Lower lobe of right lung (tissue), 2 donors: ENCODE measurements around the gene NAA20. TPM values are rescaled to one million over a fixed set of nuclear protein-coding genes. Genes with fewer than 3 reads are reported as not detected.

Experiments used
- ATAC-seq, 2 donors: fragments of 200-7000 bp; cut with Tn5 transposase; one replicate each; pipeline ENCODE4 v1.9.1; 2020 to 2022; ENCODE audit warnings: mild to moderate bottlenecking in 2 of 2, moderate library complexity in 2 of 2
- DNase-seq: peaks from one replicate; pipeline ENCODE4 v3.0.0-alpha.2; 2020
- H3K27ac ChIP-seq: fragments of 200-600 bp; one replicate; pipeline ENCODE4 v1.8.0; 2022
- H3K27me3 ChIP-seq: fragments of 200-600 bp; one replicate; pipeline ENCODE4 v1.8.0; 2022; ENCODE audit warnings: low read depth
- H3K36me3 ChIP-seq: fragments of 200-600 bp; one replicate; pipeline ENCODE4 v1.8.0; 2022; ENCODE audit warnings: mild to moderate bottlenecking
- H3K4me1 ChIP-seq: fragments of 200-600 bp; one replicate; pipeline ENCODE4 v1.8.0; 2022
- H3K4me3 ChIP-seq: fragments of 200-600 bp; one replicate; pipeline ENCODE4 v1.8.0; 2022; ENCODE audit warnings: mild to moderate bottlenecking
- H3K9me3 ChIP-seq: fragments of 200-600 bp; one replicate; pipeline ENCODE4 v1.8.0; 2022
- intact Hi-C: fragments of 100-400 bp; cut with DNase I; formaldehyde crosslinking; loops from one replicate; pipeline ENCODE4 v1.11.0; 2022
- long read RNA-seq: library from polyadenylated mRNA; unstranded; transcript quantifications from one replicate; pipeline ENCODE4 v2.0.0, GENCODE V29; 2021
- total RNA-seq: library from RNA; stranded (reverse); fragmentation: NEBNext Ultra II Directional; extraction: Animal tissue kit (Norgen Biotek cat#: 25700); gene quantifications from one replicate; pipeline ENCODE4 v1.2.1, GENCODE V29; 2021
- TF ChIP-seq, protein P1 (sequence below): fragments of 200-600 bp; IDR thresholded peaks from one replicate; pipeline ENCODE4 v1.8.0; 2022; ENCODE audit warnings: antibody characterized with exemption, mild to moderate bottlenecking
- donor health status: DM: no; HTN: yes; CAD: no; lungs with severe emphysema.

The NAA20 gene, protein sequence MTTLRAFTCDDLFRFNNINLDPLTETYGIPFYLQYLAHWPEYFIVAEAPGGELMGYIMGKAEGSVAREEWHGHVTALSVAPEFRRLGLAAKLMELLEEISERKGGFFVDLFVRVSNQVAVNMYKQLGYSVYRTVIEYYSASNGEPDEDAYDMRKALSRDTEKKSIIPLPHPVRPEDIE
- total RNA-seq: 69.8 TPM
- long read RNA-seq, transcript NAA20-202 (6 exons, 1,260 nt): major isoform, 121 of 146 reads
- long read RNA-seq, partial matches to known transcripts: 6 of 146 reads
- long read RNA-seq, other reads (novel, unspliced or antisense): 19 of 146 reads

GRCh38 chr20:20017001-20017843, at the start of gene NAA20:
Gene NAA20, plus strand, starts transcription at chr20:20017362. Its CDS starts 35 bp downstream, at chr20:20017397.
- peak; percentile 97 for DNase-seq
- Histone ChIP-seq H3K27ac (peak within 1 kb of the TSS; percentile 87), H3K4me1 (peaks cover 39% of the 10 kb centered on the region)

GRCh38 chr20:19967445-19967844, 49.7 kb upstream of the NAA20 start:
- H3K4me1 ChIP-seq: peaks cover 46% of the 10 kb centered on the region
- no peaks in the 10 kb centered on the region for H3K9me3 ChIP-seq
- no peak for ATAC-seq
- H3K4me3 ChIP-seq: no peak overlapping the region
- no peaks in the 10 kb centered on the region for H3K27me3 ChIP-seq
- intact Hi-C loops: no loop called here
- DNase-seq: no peak
- no peak overlapping the region for H3K27ac ChIP-seq
- TF ChIP-seq, protein P1, sequence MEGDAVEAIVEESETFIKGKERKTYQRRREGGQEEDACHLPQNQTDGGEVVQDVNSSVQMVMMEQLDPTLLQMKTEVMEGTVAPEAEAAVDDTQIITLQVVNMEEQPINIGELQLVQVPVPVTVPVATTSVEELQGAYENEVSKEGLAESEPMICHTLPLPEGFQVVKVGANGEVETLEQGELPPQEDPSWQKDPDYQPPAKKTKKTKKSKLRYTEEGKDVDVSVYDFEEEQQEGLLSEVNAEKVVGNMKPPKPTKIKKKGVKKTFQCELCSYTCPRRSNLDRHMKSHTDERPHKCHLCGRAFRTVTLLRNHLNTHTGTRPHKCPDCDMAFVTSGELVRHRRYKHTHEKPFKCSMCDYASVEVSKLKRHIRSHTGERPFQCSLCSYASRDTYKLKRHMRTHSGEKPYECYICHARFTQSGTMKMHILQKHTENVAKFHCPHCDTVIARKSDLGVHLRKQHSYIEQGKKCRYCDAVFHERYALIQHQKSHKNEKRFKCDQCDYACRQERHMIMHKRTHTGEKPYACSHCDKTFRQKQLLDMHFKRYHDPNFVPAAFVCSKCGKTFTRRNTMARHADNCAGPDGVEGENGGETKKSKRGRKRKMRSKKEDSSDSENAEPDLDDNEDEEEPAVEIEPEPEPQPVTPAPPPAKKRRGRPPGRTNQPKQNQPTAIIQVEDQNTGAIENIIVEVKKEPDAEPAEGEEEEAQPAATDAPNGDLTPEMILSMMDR: no peak
- peaks cover 94% of the 10 kb centered on the region for H3K36me3 ChIP-seq

More at GRCh38 chr20:20017001-20017843, at the start of gene NAA20:
- ATAC-seq: peak; percentile 97 to 98
- no peaks in the 10 kb centered on the region for H3K27me3 ChIP-seq
- peak within 1 kb of the TSS; percentile 96 for H3K4me3 ChIP-seq
- no peaks in the 10 kb centered on the region for H3K9me3 ChIP-seq
- intact Hi-C loops: no loop called here
- H3K36me3 ChIP-seq: peaks cover under 1% of the 10 kb centered on the region
- TF ChIP-seq, protein P1: peak; percentile 84

- Histone ChIP-seq H3K27me3 (no peaks in the 10 kb centered on the region), H3K36me3 (peaks cover 91% of the 10 kb centered on the region), H3K4me3 (no peak overlapping the region), H3K9me3 (no peaks in the 10 kb centered on the region), H3K27ac (no peak overlapping the region), H3K4me1 (peaks cover 51% of the 10 kb centered on the region)
- intact Hi-C loops: no loop called here
- DNase-seq (no peak), ATAC-seq (no peak)
- TF ChIP-seq, protein P1: no peak
Observed at GRCh38 chr20:19968028-19968427, 49.1 kb upstream of the NAA20 start.

DNA sequence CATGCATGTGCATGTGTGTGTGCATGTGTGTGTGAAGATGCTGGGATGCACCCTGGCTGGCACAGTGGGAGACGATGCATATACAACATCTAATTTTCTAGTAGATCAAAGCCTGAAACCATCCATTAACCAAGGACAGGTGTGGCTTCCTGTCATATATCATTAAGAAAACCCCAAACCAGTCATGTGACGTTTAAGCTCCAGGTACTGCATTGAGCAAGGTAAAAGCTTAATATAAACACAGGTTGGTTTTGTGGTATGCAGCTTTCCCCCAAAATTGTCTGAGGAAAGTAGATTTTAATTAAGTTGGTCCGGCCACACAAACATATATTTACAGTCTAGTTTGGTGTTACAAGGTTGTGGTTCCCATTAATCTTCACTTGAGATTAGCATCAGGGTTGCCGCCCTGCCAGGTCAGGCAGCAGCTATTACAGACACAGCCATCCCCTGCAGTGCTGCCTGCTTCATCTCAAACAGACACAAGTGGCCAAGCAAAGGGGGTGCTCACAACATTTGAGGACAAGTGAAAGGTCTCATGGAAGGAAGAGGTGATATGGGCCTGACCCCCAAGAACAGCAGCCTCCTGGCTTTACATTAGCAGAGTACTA, 48.6 kb upstream of the NAA20 start:
- H3K4me1 ChIP-seq: peaks cover 56% of the 10 kb centered on the region
- intact Hi-C loops: no loop called here
- H3K9me3 ChIP-seq: no peaks in the 10 kb centered on the region
- peak overlapping the region; percentile 7 for H3K27ac ChIP-seq
- TF ChIP-seq, protein P1: no peak
- no peak overlapping the region for H3K4me3 ChIP-seq
- H3K36me3 ChIP-seq: peaks cover 91% of the 10 kb centered on the region
- H3K27me3 ChIP-seq: no peaks in the 10 kb centered on the region
- DNase-seq (no peak), ATAC-seq (no peak)

DNA sequence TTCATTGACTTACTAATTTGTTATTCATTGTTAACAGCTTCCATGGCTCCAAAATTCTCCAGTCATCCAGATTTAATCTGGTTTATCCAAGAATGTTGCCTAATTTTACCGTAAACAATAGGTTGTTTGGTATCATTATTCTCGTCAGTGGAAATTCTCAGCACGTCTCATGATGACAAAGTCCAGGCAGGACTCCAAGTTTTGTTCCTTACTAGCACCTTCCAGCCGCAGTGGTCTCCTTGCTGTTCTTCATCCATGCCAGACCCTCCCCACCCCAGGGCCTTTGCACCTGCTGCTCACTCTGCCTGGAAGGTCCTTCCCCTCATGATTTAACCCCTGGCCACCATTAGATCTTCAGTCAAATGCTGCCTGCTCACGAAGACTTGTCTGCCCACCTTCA, 48.1 kb upstream of the NAA20 start:
- DNase-seq (no peak), ATAC-seq (no peak)
- no peaks in the 10 kb centered on the region for H3K27me3 ChIP-seq
- peak overlapping the region; percentile 7 for H3K27ac ChIP-seq
- no peaks in the 10 kb centered on the region for H3K9me3 ChIP-seq
- peaks cover 56% of the 10 kb centered on the region for H3K4me1 ChIP-seq
- TF ChIP-seq, protein P1: no peak
- H3K4me3 ChIP-seq: no peak overlapping the region
- intact Hi-C loops: no loop called here
- H3K36me3 ChIP-seq: peaks cover 86% of the 10 kb centered on the region
